22Rv1 (cell line): ENCODE measurements around the gene ZDHHC8.

ENCODE experiments used
- CTCF ChIP-seq: fragments of 450-650 bp; IDR thresholded peaks from 2 replicates; pipeline ENCODE4 v1.5.1; 2017; ENCODE audit warnings: mild to moderate bottlenecking
- ZFX ChIP-seq: fragments of 450-650 bp; IDR thresholded peaks from 2 replicates; pipeline ENCODE4 v1.6.1; 2017; ENCODE audit warnings: antibody characterized with exemption, borderline replicate concordance

DNA sequence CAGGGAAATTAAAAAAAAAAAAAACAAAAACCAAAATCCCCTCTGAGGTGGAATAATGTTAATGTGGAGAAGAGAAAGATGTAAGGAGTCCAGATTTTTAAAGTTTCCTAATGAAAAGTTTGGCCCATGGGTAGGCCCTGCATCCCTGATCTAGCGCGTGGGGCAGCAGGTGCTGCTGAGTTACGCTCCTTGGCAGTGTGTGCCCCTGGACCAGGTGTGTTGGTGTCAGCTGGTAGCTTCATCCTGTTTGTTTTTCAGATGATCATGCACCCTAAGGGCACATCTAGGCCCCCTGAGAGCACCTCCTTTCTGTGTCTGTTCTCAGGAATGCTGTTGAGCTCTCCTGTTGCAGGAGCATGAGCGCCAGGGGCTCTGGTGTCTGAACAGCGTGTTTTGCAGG, 44.8 kb upstream of the ZDHHC8 start:
- TF ChIP-seq CTCF (no peak), ZFX (no peak)
